Hematopoietic multipotent progenitor cell treated with erythropoietin and hydrocortisone succinate and interleukin-3 and kit ligand, for 8 days (in vitro differentiated cells): ENCODE data around the gene SMCO1.
"Not testable (repeated sequence)": the region's sequence is repeated elsewhere in the genome, so short reads cannot be mapped to it uniquely, and the experiment has no call there.

ENCODE experiments used
- DNase-seq: peaks from one replicate; pipeline ENCODE4 v3.0.0-alpha.2; 2015

The SMCO1 gene

GRCh38 chr3:196486263-196486662, 28.9 kb downstream of the SMCO1 start:
- peak; percentile 15 for DNase-seq

DNA sequence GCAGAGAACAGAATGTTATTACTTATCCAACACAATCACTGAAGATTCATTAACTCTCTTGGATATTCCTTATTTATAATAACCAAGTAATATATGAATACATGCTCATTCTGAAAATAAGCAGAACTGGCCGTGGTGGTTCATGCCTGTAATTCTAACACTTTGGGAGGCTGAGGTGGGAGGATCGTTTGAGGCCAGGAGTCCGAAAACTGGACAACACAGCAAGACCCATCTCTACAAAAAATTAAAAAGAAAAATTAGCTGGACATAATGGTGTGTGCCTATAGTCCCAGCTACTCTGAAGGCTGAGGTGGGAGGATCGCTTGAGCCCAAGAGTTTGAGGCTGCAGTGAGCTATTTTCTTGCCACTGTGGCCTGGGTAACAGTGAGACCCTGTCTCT, 37.5 kb downstream of the SMCO1 start:
- DNase-seq = no peak

DNA sequence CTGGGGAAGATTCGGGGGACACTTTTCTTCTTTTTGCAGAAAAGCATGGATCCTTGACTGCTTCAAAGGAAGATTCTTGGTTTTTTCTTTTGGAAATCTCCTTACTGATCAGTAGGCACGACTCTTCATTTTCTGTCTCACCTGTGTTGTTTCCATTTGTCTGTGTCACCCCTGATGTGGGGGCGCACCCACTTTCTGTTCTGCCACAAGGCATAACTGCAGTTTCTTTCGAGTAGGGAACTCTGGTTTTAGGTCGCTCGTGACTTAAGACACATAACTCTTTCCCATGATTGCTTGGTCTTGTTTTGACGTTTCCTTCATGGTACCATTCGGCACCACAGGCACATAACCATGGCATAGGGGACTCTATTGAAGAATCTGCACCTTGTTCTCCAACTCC, 42.9 kb downstream of the SMCO1 start:
- no peak for DNase-seq

DNA sequence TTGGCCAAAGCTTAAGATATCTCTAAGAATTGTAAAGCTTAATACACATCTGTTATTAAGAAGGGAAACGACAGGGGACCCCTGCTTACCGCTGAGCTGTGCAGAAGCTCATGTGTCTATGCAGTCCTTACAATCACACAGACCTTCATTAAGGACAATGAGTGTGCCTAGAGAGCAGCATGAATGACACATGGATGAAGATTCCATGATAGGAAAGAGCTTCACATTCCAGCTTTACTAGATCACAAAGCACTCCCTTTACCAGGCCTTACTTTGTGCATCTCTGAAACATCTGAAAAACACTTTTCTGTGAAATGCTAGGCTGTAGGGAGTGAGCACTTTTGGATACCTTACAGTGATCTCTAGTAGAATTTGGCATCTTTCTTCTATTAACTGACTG, 43.6 kb downstream of the SMCO1 start:
- no peak for DNase-seq

- DNase-seq = not testable (repeated sequence)
Measured at GRCh38 chr3:196470182-196470581, 45.0 kb downstream of the SMCO1 start.

DNA sequence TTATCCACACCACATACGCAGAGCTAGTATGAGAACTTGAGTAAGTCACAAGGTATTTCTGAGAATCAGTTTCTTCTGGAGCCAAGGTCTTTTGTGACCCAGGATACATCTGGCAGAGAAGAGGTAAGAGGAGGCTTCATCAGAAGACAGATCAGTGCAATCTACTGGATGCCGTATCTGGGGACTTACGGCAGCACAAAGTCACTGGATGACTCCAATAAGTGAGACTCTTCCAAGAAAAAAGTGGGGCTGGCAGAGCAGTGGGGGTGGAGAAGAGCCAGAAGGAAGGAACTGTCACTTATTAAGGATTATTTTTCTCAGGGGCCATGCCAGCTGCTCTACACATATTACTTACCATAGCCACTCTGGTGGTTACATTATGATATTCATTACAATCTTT, 51.3 kb downstream of the SMCO1 start:
- no peak for DNase-seq

DNA sequence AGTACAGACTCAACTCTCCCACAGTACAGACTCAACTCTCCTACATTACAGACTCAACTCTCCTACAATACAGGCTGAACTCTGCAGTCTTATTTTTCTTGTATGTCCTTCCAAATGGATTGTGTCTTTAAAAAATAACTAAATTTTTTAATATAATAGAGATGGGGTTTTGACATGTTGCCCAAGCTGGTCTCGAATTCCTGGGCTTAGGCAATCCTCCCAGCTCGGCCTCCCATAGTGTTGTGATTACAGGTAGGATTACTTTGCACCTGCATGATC, 51.7 kb downstream of the SMCO1 start:
- no peak for DNase-seq

DNA sequence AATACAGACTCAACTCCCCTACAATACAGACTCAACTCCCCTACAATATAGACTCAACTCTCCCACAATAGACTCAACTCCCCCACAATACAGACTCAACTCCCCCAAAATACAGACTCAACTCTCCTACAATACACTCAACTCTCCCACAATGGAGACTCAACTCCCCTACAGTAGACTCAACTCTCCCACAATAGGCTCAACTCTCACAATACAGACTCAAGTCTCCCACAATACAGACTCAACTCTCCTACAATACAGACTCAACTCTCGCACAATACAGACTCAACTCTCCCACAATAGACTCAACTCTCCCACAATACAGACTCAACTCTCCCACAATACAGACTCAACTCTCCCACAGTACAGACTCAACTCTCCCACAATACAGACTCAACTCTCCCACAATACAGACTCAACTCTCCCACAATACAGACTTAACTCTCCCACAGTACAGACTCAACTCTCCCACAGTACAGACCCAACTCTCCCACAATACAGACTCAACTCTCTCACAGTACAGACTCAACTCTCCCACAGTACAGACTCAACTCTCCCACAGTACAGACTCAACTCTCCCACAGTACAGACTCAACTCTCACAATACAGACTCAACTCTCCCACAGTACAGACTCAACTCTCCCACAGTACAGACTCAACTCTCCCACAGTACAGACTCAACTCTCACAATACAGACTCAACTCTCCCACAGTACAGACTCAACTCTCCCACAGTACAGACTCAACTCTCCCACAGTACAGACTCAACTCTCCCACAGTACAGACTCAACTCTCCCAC, 52.3 kb downstream of the SMCO1 start:
- not testable (repeated sequence) for DNase-seq

DNA sequence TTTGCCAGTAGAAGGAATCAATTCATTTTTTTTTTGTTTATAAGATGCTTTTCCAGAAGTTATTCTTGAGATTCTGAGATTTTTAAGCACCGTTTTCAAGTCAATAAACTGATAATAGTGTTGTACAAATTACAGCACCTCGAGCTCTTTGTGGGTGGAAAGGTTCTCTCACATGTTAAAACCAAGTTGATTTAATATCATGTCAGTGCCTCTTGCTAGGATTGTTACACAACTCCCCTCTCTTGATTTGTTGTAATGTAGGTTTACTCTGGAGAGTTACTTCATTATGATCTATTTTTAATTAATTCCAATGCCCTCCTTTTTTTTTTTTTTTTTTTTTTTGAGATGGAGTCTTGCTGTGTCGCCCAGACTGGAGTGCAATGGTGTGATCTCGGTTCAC, 57.1 kb downstream of the SMCO1 start:
- no peak for DNase-seq

GRCh38 chr3:196457470-196457869, 57.7 kb downstream of the SMCO1 start:
- DNase-seq = peak; percentile 12
